Tibial artery (tissue), 4 donors: ENCODE measurements around the gene CACNA1I.

ENCODE experiments used
- DNase-seq, 2 donors: peaks; one replicate each; pipeline ENCODE4 v3.0.0-alpha.2; 2019
- H3K27ac ChIP-seq, 2 donors: fragments of 200-600 bp; sonication (generic) in 1 of 2; 1 replicate in 1 of 2; 2 replicates in 1 of 2; pipeline ENCODE4 v1.5.1; 2018 to 2019; ENCODE audit warnings: mild to moderate bottlenecking in 1 of 2
- H3K27me3 ChIP-seq, 2 donors: fragments of 200-600 bp; sonication (generic) in 1 of 2; one replicate each; pipeline versions ENCODE4 v1.5.1 to v1.6.0; 2016 to 2019
- H3K36me3 ChIP-seq, 3 donors: fragments of 200-600 bp; sonication (generic) in 2 of 3; one replicate each; pipeline ENCODE4 v1.5.1; 2016 to 2019; ENCODE audit warnings: mild to moderate bottlenecking in 2 of 3
- H3K4me1 ChIP-seq, 4 donors: fragments of 200-600 bp; sonication (generic) in 2 of 4; 1 replicate in 3 of 4; 2 replicates in 1 of 4; pipeline ENCODE4 v1.5.1; 2016 to 2019
- H3K4me3 ChIP-seq, 2 donors: fragments of 200-600 bp; sonication (generic) in 1 of 2; 1 replicate in 1 of 2; 2 replicates in 1 of 2; pipeline ENCODE4 v1.5.1; 2018 to 2019; ENCODE audit warnings: mild to moderate bottlenecking in 2 of 2
- H3K9me3 ChIP-seq, 3 donors: fragments of 200-600 bp; sonication (generic) in 1 of 3; one replicate each; pipeline ENCODE4 v1.5.1; 2016 to 2019
- intact Hi-C: fragments of 100-400 bp; cut with DNase I; formaldehyde crosslinking; loops from one replicate; pipeline ENCODE4 v1.15.0; 2023; ENCODE audit warnings: low total_unique reads
- TF ChIP-seq, protein P1 (sequence below), 2 experiments: fragments of 200-600 bp in 1 of 2; fragments of 450-650 bp in 1 of 2; IDR thresholded peaks; one replicate each; pipeline ENCODE4 v1.5.1; 2017 to 2019; ENCODE audit warnings: antibody characterized with exemption in 2 of 2, mild to moderate bottlenecking in 1 of 2, moderate library complexity in 1 of 2

CACNA1I gene

DNA sequence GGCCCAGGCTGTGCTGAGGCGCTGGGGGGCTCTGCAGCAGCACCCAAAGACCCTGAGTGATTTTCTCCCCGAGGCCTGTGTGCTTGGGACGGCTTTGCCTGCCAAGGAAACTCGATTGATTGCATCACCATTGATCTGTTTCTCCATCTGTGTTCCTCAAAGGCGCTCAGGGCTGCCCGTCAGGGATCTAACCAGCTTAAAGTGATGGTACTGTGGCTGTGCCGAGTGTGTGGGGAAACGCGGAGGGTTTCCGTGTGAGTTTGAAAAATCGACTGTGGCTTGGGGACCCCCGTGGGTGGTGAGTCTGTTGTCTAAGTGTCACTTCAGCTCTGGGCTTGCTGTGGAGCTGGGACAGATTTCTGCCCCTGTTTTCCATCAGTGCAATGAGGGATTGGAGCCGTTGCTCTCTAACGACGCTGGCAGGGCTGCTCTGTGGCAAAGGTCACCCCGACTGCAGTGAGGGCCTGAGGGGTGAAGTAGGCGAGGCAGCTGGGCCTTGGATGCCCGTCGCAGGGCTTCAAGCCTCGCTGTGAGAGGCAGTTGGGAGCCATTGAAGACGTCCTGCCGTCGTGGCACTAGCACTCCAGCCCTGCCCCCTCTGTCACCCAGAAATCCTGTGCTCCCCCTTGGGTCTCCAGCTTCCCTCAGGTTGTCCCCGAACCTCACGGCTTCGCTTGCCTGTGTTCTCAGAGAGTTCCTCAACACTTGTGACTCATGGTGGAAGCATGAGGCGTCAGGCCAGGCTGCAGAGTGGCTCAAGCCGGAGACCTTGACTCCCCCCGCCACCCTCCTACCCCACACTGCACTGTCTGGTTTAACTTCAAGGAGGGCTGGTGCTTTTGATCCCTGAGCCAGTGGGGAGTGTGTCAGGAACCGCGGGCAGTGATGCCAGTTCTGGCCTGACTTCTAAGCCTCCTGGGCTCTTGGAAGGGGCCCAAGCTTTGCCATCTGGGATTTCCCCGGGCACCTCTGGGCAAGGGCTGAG is 21.8 kb downstream of the CACNA1I start:
- Histone ChIP-seq H3K36me3 (no peaks in the 10 kb centered on the region), H3K27me3 (peaks cover 0 to 55% of the 10 kb centered on the region in 2 donors), H3K4me3 (no peak overlapping the region), H3K9me3 (no peaks in the 10 kb centered on the region), H3K27ac (no peak overlapping the region), H3K4me1 (peaks cover 0 to 13% (median 6%) of the 10 kb centered on the region in 4 donors)
- no peak for DNase-seq
- TF ChIP-seq, protein P1, sequence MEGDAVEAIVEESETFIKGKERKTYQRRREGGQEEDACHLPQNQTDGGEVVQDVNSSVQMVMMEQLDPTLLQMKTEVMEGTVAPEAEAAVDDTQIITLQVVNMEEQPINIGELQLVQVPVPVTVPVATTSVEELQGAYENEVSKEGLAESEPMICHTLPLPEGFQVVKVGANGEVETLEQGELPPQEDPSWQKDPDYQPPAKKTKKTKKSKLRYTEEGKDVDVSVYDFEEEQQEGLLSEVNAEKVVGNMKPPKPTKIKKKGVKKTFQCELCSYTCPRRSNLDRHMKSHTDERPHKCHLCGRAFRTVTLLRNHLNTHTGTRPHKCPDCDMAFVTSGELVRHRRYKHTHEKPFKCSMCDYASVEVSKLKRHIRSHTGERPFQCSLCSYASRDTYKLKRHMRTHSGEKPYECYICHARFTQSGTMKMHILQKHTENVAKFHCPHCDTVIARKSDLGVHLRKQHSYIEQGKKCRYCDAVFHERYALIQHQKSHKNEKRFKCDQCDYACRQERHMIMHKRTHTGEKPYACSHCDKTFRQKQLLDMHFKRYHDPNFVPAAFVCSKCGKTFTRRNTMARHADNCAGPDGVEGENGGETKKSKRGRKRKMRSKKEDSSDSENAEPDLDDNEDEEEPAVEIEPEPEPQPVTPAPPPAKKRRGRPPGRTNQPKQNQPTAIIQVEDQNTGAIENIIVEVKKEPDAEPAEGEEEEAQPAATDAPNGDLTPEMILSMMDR (IDR thresholded peaks at IDR 0.05), result no peak
- intact Hi-C loops, result no loop called here

DNA sequence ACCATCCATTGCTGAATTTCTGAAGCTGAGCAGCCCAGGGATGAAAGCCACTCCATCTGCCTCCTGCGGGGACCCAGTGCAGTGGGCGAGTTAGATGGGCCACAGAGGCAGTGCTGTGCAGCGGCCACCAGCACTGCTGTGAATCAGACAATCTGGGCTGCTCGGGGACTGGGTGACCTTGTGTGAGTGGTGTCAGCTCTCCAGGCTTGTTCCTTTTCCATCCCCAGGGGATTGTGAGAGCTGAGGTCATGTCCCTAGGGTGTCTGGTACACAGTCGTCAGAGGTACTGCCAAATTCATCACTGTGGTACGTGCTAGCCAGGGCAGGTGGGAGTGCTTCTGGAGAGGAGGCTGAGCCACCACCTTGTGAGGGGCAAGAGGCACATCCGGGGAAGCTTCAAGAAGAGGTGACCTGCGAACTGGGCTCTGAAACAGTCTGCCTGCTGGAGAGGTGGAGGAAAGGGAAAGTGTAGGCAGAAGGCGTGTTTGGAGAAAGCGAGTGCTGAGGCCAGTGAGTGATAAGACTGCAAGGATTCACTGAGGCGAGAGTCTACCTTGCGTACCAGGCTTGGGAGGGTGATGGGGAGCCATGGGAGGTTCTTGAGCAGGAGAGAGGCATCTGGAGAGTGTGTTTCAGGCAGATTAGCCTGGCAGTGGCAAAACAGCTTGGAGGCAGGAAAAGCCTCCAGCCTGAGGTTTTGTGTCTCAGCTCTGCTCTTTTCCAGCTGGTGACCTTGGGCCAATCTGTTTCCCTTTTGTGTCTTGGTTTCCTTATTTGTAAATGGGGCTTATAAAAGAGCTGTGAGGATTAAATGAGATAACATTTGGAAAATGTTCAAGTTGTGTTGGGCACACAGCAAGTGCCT is 22.7 kb downstream of the CACNA1I start:
- DNase-seq, result no peak
- H3K27me3 ChIP-seq, result peaks cover 0 to 62% of the 10 kb centered on the region in 2 donors
- H3K9me3 ChIP-seq, result no peaks in the 10 kb centered on the region
- TF ChIP-seq, protein P1 (IDR thresholded peaks at IDR 0.05), result no peak
- H3K4me1 ChIP-seq, result peaks cover 0 to 13% (median 6%) of the 10 kb centered on the region in 4 donors
- intact Hi-C loops, result no loop called here
- no peak overlapping the region for H3K4me3 ChIP-seq
- H3K36me3 ChIP-seq, result no peaks in the 10 kb centered on the region
- no peak overlapping the region for H3K27ac ChIP-seq

DNA sequence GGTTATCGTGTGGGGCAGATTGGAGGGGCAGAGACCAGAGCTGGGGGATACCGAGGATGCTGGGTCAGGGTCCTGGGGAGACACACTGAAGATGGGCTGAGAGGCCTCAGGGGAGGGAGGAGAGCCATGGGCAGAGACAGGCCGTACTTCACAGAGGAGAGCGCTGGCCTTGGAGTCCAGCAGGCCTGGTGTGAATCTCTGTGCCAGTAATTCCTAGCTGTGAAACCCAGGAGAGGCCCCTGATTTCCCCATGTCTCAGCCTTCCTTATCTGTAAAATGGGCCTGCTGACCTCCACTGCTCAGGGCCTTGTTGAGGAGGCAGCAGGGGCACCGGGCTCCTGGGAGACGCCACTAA is 23.4 kb downstream of the CACNA1I start:
- Histone ChIP-seq H3K27me3 (peaks cover 0 to 63% of the 10 kb centered on the region in 2 donors), H3K27ac (no peak overlapping the region), H3K9me3 (no peaks in the 10 kb centered on the region), H3K36me3 (no peaks in the 10 kb centered on the region), H3K4me1 (peaks cover 0 to 13% (median 6%) of the 10 kb centered on the region in 4 donors), H3K4me3 (no peak overlapping the region)
- intact Hi-C loops, result no loop called here
- TF ChIP-seq, protein P1 (IDR thresholded peaks at IDR 0.05), result no peak
- no peak for DNase-seq

DNA sequence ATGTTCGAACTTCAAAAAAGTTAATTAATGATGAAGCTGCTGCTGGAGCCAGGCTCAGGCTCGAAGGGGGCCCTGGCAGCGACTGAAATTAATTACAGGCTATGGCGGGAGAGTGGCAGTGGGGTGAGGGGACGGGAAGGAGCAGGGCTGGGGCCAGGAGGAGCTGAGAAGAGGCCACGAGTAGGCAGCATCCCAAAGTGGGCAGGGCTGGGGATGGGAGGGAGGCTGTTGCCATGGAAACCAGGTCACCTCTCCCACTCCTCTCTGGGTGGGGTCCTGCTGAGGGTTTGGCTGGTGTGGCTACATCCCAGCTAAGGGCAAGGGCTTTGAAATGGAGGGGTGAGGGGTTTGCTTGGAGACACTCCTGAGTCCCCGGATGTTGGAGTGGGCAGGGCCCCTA is 23.9 kb downstream of the CACNA1I start:
- Histone ChIP-seq H3K36me3 (no peaks in the 10 kb centered on the region), H3K27me3 (peaks cover 0 to 60% of the 10 kb centered on the region in 2 donors), H3K9me3 (no peaks in the 10 kb centered on the region), H3K27ac (no peak overlapping the region), H3K4me3 (no peak overlapping the region), H3K4me1 (peaks cover 0 to 13% (median 6%) of the 10 kb centered on the region in 4 donors)
- TF ChIP-seq, protein P1 (IDR thresholded peaks at IDR 0.05), result no peak
- no peak for DNase-seq
- intact Hi-C loops, result no loop called here

DNA sequence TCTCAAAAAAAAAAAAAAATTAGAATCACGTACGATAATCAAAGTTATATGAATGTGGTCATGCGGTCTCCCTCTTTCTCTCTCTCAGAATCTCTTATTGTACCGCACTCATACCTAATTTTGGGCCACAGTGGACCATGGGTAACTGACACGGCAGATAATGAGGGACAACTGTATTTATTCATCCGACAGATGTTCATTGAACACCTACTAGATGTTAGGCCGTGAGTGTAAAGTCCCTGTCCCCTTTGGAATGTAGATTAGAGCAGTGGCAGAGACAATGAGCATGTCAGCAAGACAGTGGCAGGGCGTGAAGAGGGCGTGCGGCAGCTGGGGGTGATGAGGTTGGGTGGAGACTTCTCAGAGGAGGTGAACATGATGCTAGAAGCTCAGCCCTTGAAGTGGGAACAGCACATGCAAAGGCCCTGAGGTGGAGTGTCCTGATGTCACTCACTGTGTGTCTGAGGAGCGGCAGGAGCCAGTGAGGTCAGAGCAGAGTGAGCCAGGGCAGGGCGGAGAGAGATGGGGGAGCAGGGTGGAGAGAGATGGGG is 25.1 kb downstream of the CACNA1I start:
- TF ChIP-seq, protein P1 (IDR thresholded peaks at IDR 0.05), result no peak
- no peaks in the 10 kb centered on the region for H3K36me3 ChIP-seq
- DNase-seq, result no peak
- H3K4me3 ChIP-seq, result no peak overlapping the region
- no peaks in the 10 kb centered on the region for H3K9me3 ChIP-seq
- peaks cover 0 to 60% of the 10 kb centered on the region in 2 donors for H3K27me3 ChIP-seq
- H3K27ac ChIP-seq, result no peak overlapping the region
- intact Hi-C loops, result no loop called here
- peaks cover 0 to 13% (median 6%) of the 10 kb centered on the region in 4 donors for H3K4me1 ChIP-seq
